NB4 (cell line): ENCODE measurements around the gene MROH8.
"Not testable (repeated sequence)": the region's sequence is repeated elsewhere in the genome, so short reads cannot be mapped to it uniquely, and the experiment has no call there.

ENCODE experiments used
- DNase-seq: peaks from one replicate; pipeline ENCODE4 v3.0.0; 2010; ENCODE audit warnings: low read depth
- H3K4me3 ChIP-seq: one replicate; pipeline ENCODE4 v1.5.1; 2011; ENCODE audit warnings: mild to moderate bottlenecking, low read depth, low read length, moderate library complexity
- MYC ChIP-seq: IDR thresholded peaks from 2 replicates; pipeline ENCODE4 v1.6.1; 2011; ENCODE audit warnings: low read depth, low read length
- POLR2A ChIP-seq: IDR thresholded peaks from 2 replicates; pipeline ENCODE4 v1.6.1; 2011; ENCODE audit warnings: mild to moderate bottlenecking; ENCODE audit not compliant: insufficient read length; ENCODE audit errors: extremely low read depth
- TF ChIP-seq, protein P1 (sequence below): IDR thresholded peaks from one replicate; pipeline ENCODE4 v1.5.1; 2012; ENCODE audit warnings: low read depth, low read length
- TF ChIP-seq, protein P2 (sequence below): IDR thresholded peaks from 2 replicates; pipeline ENCODE4 v1.6.1; 2011; ENCODE audit warnings: low read depth, low read length

Gene MROH8

DNA sequence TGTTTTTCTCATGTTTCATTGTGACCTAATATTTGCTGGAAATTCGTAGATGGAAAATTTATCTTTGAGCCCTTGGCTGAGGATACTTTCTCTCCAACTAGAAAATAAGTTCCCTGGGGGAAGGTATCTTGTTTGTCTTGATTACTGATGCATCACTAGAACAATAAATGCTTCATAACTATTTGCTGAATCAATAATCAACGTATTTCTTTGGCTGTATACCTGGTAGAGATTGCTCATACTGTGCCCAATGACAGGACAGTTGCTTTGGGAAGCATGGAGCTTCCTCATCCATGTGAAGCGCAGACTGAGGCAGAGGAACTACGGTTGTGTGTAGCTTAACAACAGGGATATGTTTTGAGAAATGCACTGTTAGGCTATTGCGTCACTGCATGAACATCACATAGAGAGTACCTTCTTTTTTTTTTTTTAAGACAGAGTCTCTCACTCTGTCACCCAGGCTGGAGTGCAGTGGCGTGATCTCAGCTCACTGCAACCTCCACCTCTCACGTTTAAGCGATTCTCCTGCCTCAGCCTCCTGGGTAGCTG lies 34.4 kb downstream of the MROH8 start:
- peak; percentile 51 for DNase-seq
- no peak overlapping the region for H3K4me3 ChIP-seq

DNA sequence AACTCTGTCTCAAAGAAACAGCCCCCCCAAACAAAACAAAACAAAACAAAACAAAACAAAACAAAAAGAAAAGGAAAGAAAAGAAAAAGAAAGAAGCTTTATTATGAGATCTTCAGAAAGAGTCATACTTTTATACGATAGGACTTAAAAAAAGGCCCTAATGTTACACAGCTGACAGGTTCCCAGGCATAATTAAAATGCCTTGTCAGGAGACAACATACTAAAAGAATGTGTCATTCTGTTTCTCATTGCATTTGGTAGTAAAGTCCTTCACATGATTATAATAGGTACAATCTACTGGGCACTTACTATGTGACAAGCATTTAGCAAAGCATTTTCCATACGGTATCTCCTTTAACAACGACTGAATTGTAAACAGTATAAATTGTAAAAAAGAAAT lies 36.6 kb downstream of the MROH8 start:
- TF ChIP-seq POLR2A (no peak), MYC (no peak)
- TF ChIP-seq, protein P1, sequence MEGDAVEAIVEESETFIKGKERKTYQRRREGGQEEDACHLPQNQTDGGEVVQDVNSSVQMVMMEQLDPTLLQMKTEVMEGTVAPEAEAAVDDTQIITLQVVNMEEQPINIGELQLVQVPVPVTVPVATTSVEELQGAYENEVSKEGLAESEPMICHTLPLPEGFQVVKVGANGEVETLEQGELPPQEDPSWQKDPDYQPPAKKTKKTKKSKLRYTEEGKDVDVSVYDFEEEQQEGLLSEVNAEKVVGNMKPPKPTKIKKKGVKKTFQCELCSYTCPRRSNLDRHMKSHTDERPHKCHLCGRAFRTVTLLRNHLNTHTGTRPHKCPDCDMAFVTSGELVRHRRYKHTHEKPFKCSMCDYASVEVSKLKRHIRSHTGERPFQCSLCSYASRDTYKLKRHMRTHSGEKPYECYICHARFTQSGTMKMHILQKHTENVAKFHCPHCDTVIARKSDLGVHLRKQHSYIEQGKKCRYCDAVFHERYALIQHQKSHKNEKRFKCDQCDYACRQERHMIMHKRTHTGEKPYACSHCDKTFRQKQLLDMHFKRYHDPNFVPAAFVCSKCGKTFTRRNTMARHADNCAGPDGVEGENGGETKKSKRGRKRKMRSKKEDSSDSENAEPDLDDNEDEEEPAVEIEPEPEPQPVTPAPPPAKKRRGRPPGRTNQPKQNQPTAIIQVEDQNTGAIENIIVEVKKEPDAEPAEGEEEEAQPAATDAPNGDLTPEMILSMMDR, result no peak
- TF ChIP-seq, protein P2, sequence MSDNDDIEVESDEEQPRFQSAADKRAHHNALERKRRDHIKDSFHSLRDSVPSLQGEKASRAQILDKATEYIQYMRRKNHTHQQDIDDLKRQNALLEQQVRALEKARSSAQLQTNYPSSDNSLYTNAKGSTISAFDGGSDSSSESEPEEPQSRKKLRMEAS, result no peak
- DNase-seq, result no peak
- H3K4me3 ChIP-seq, result no peak overlapping the region

More for the DNA sequence above, 34.4 kb downstream of the MROH8 start:
- no peak for TF ChIP-seq MYC
- TF ChIP-seq, protein P2, result no peak
- TF ChIP-seq, protein P1, result no peak
- TF ChIP-seq POLR2A, result no peak

DNA sequence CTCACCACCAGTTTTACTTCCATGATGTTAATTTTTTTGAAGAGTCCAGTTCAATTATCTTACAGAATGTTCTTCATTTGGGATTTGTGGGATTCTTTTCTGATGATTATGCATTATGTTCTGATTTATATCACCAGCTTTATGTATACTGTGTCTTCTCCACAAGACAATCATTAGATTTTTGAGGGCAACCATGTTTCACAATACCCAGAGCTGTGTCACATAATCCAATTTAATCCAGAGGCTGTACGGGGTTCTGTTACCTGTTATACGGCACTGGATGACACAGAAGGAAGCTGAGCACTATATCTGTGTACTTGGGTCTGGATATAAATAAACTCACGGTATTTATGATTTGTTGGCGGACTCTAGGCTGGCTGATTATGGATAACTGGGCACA lies 41.8 kb downstream of the MROH8 start:
- TF ChIP-seq POLR2A, result no peak
- TF ChIP-seq, protein P1, result no peak
- TF ChIP-seq, protein P2, result no peak
- no peak for TF ChIP-seq MYC

DNA sequence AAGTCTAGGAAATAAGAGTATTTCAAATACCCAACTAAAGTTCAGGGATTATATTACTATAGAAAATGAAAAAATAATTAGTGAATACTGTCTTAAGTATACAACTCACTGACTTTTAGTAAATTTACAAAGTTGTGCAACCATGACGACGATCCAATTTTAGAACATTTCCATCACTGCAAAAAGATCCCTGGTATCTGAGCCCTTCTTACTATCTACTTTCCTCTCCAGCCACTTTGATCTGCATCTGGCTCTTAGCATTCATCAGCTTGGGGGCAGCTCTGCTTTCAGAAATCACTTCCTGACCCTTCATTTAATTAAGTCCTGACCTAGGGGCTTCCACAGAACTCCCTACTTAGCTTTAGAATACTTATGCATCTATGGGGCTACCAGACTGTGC lies 45.4 kb downstream of the MROH8 start:
- TF ChIP-seq, protein P1, result no peak
- no peak for TF ChIP-seq POLR2A
- TF ChIP-seq, protein P2, result no peak
- no peak for TF ChIP-seq MYC

More for the DNA sequence above, 41.8 kb downstream of the MROH8 start:
- no peak overlapping the region for H3K4me3 ChIP-seq
- no peak for DNase-seq

DNA sequence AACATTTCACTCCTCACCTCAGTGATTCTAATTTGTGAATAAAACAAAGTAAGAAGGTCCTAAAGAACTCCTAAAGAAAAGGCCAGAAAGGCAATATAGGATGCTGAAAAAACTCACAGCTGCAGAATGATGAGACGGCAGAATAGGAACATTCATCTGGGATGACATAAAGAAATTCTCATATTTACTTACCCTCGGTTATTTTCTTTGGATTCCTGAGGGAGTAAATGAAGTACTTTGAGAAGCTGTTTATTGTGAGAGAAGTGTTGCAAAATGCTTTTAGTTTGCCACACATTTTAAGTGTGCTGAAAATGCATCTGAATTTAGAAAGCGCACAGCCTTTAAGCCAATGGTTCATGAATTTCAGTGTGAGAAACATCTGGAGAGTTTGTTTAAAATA lies 47.9 kb downstream of the MROH8 start:
- TF ChIP-seq MYC, result no peak
- no peak for TF ChIP-seq POLR2A
- TF ChIP-seq, protein P1, result no peak
- H3K4me3 ChIP-seq, result no peak overlapping the region
- no peak for DNase-seq

More for the DNA sequence above, 45.4 kb downstream of the MROH8 start:
- DNase-seq, result no peak
- H3K4me3 ChIP-seq, result no peak overlapping the region

DNA sequence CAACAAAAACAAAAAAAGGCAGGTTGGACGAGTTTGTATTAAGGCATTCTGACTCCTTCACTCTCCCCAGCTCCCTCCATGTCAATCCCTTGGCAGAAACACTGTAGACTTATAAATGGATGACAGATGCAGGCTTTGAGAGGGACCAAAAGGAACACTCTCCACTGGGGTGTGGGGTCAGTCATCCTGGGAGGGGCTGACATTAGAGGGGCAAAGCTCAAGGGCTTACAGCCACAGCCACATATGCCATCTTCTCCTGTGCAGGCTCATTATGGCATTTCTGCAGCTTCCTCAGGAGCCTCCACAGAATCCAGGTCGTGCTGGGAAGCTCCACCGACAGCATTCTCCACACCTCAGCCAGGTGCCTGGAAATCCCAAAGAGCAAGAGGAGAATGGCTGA lies 50.5 kb downstream of the MROH8 start:
- no peak for TF ChIP-seq POLR2A
- DNase-seq, result no peak
- H3K4me3 ChIP-seq, result no peak overlapping the region

DNA sequence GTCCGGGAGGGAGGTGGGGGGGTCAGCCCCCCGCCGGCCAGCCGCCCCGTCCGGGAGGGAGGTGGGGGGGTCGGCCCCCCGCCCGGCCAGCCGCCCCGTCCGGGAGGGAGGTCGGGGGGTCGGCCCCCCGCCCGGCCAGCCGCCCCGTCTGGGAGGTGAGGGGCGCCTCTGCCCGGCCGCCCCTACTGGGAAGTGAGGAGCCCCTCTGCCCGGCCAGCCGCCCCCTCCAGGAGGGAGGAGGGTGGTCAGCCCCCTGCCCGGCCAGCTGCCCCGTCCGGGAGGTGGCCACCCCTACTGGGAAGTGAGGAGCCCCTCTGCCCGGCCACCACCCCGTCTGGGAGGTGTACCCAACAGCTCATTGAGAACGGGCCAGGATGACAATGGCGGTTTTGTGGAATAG lies 53.1 kb downstream of the MROH8 start:
- not testable (repeated sequence) for DNase-seq, H3K4me3 ChIP-seq
